SK-N-MC (cell line): ENCODE measurements around the gene USP46.

Experiments
- EZH2 ChIP-seq: fragments of 200-600 bp; sonication (generic); IDR thresholded peaks from one replicate; pipeline ENCODE4 v1.6.1; 2017; ENCODE audit warnings: antibody characterized with exemption
- FOXP2 ChIP-seq: optimal IDR thresholded peaks from 2 replicates; pipeline ENCODE3; 2011; ENCODE audit warnings: mild to moderate bottlenecking, moderate library complexity; ENCODE audit not compliant: insufficient read depth; ENCODE audit errors: extremely low read length, control extremely low read depth
- POLR2AphosphoS5 ChIP-seq: IDR thresholded peaks from 2 replicates; pipeline ENCODE4 v1.6.1; 2012; ENCODE audit warnings: mild to moderate bottlenecking, low read depth, low read length, borderline replicate concordance

- TF ChIP-seq EZH2, result no peak
- no peak for TF ChIP-seq POLR2AphosphoS5
- no peak for TF ChIP-seq FOXP2
Measured at GRCh38 chr4:52651996-52652672, 7.0 kb downstream of the USP46 start.
